ENCODE data around the gene TGM1. TPM values are rescaled to one million over a fixed set of nuclear protein-coding genes. Genes with fewer than 3 reads are reported as not detected.

Gene TGM1
- total RNA-seq, 1 experiment from 2014 or later: 26.2 TPM

DNA sequence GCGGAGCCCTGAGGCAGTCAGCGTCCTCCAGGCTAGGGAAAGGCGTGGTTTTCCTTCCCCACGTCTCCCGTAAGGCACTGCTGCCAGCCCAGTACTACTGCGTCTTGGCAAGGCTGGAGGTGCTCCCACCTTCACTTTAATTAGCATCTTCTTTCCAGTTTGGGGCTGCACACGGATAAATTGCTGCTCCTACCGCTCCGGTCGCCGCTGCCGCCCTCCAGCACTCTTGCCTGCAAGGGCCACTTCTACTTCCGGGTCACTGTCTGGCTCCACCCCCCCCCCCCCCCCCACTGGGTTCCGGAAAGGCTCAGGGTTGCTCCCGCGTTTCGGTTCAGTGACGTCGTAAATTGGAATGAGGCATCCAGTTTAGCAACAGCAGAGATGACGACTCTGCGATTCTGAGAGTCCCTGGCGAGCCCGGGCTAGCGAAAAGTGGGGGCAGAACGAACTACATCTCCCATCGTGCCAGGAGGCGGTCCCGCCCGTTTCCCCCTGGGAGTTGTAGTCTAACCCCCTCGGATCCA is 30.8 kb downstream of the TGM1 start, which contains the start of gene NEDD8:
TSS of gene NEDD8 (minus strand) at position 247 of the 524 bp plus-strand sequence. CDS start at position 147, 100 bp downstream.
- CTCF ChIA-PET: interaction anchor here (0.6 to 17.7 kb wide), 6 partner anchors 10 to 1129 kb away, joined by 3 to 414 read pairs (median 3); partner anchors contain the start of genes DHRS1, NOP9 and TINF2
- no peaks in the 10 kb centered on the region for H3K27me3 Mint-ChIP-seq (ENCODE audit: insufficient read depth, unreplicated experiment)
- POLR2A ChIA-PET: interaction anchor here (0.7 to 2.8 kb wide), 13 partner anchors 10 to 96 kb away, joined by 3 to 45 read pairs (median 7); partner anchors contain the start of genes CHMP4A, DHRS1, IPO4 and LTB4R2
- BruUV-seq (replicated peaks): no TSS peak
- peaks cover 24% of the 10 kb centered on the region for H3K4me1 Mint-ChIP-seq (ENCODE audit: insufficient read depth, unreplicated experiment)
- TF ChIP-seq, protein P1, sequence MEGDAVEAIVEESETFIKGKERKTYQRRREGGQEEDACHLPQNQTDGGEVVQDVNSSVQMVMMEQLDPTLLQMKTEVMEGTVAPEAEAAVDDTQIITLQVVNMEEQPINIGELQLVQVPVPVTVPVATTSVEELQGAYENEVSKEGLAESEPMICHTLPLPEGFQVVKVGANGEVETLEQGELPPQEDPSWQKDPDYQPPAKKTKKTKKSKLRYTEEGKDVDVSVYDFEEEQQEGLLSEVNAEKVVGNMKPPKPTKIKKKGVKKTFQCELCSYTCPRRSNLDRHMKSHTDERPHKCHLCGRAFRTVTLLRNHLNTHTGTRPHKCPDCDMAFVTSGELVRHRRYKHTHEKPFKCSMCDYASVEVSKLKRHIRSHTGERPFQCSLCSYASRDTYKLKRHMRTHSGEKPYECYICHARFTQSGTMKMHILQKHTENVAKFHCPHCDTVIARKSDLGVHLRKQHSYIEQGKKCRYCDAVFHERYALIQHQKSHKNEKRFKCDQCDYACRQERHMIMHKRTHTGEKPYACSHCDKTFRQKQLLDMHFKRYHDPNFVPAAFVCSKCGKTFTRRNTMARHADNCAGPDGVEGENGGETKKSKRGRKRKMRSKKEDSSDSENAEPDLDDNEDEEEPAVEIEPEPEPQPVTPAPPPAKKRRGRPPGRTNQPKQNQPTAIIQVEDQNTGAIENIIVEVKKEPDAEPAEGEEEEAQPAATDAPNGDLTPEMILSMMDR (IDR thresholded peaks at IDR 0.05; ENCODE audit: unreplicated experiment): no peak
- peak within 1 kb of the TSS; percentile 70 for H3K27ac Mint-ChIP-seq (ENCODE audit: low read depth, unreplicated experiment)
- H3K9me3 Mint-ChIP-seq (ENCODE audit: unreplicated experiment): no peaks in the 10 kb centered on the region
- intact Hi-C loops (cut with micrococcal nuclease): loop anchor here (1.0 kb wide), 1 partner anchor 16 kb away; the partner anchor contains the start of gene MDP1
- H3K36me3 Mint-ChIP-seq (ENCODE audit: insufficient read depth, unreplicated experiment): peaks cover 52% of the 10 kb centered on the region
- DNase-seq (ENCODE audit: unreplicated experiment): peak; percentile 98
- peak within 1 kb of the TSS; percentile 77 for H3K4me3 Mint-ChIP-seq (ENCODE audit: unreplicated experiment)

DNA sequence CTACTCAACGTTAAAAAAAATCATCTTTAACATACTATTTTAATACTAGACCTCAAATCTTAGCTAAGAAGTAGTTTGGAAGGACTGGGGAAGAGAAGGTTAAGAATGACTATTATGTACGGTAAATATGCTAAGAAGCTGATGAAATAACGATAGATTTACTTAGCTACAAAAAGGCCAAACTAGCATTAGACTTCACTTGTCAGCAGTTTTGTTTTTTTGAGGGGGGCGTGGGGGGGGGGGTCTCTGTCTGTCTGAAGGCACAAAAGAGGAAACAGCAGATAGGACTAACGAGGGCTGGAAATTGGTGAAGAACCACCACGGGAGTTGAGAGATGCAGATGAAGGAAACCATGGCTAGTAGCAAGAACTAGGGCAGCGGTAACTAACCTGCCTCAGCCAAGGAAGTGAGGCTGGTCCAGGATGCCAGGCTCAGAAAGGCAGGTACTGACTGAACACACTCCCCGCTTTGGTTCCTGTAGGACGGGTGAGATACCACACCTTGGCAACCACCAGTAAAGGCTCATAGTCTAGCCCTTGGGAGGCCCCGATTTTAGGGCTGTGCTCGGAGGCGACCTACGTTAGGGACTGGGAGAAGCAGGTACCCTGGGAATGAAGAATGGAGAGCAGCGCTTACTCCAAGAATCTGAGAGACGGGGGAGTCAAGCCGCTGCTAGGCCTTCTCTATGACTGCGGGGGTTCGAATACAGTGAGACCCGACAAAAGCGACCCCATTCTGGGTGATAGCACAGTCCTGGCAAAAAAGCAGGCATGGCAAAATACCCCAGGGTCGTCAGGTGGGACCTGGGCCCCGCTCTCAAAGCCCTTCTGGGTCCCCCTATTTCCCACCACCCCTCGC is 31.5 kb downstream of the TGM1 start:
- no peaks in the 10 kb centered on the region for H3K27me3 Mint-ChIP-seq (ENCODE audit: insufficient read depth, unreplicated experiment)
- H3K27ac Mint-ChIP-seq (ENCODE audit: low read depth, unreplicated experiment): peak overlapping the region; percentile 70
- peaks cover 26% of the 10 kb centered on the region for H3K4me1 Mint-ChIP-seq (ENCODE audit: insufficient read depth, unreplicated experiment)
- TF ChIP-seq, protein P1 (IDR thresholded peaks at IDR 0.05; ENCODE audit: unreplicated experiment): no peak
- intact Hi-C loops (cut with micrococcal nuclease): loop anchor here (1.0 kb wide), 1 partner anchor 15 kb away; the partner anchor contains the start of gene MDP1
- POLR2A ChIA-PET: interaction anchor here (0.6 to 2.5 kb wide), 16 partner anchors 11 to 659 kb away, joined by 3 to 14 read pairs (median 3); partner anchors contain the start of genes CHMP4A, IPO4, MDP1 and RNF31
- CTCF ChIA-PET: interaction anchor here (0.6 to 1.2 kb wide), 9 partner anchors 15 to 582 kb away, joined by 3 to 5 read pairs (median 3); partner anchors contain the start of gene CIDEB
- no peaks in the 10 kb centered on the region for H3K9me3 Mint-ChIP-seq (ENCODE audit: unreplicated experiment)
- peak overlapping the region; percentile 77 for H3K4me3 Mint-ChIP-seq (ENCODE audit: unreplicated experiment)
- peak; percentile 23 for DNase-seq (ENCODE audit: unreplicated experiment)
- BruUV-seq (replicated peaks): TSS peak; percentile 61
- H3K36me3 Mint-ChIP-seq (ENCODE audit: insufficient read depth, unreplicated experiment): peaks cover 48% of the 10 kb centered on the region

DNA sequence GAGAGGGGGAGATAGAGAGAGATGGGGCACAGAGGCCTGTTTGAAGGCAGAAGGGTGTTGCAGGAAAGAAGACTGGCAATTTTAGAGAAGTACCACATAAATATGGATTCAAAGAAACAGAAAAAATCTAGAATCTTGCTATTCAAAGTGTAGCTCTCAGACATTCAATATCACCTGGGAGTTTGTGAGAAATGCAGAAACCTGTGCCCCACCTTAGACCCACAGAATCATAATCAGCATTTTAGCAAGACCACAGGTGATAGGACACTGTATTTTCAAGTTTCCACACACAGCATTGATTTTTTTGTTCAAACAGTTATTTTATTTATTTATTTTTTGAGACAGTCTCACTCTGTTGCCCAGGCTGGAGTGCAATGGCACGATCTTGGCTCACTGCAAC is 34.1 kb downstream of the TGM1 start:
- H3K27me3 Mint-ChIP-seq (ENCODE audit: insufficient read depth, unreplicated experiment): no peaks in the 10 kb centered on the region
- no peaks in the 10 kb centered on the region for H3K9me3 Mint-ChIP-seq (ENCODE audit: unreplicated experiment)
- ChIA-PET CTCF (interaction anchor here (0.8 to 1.9 kb wide), 2 partner anchors 69 to 79 kb away, joined by 3 to 9 read pairs; partner anchors contain the start of gene CIDEB), POLR2A (interaction anchor here (0.6 to 1.6 kb wide), 5 partner anchors 9 to 71 kb away, joined by 3 to 5 read pairs (median 3); partner anchors contain the start of genes DHRS1, MDP1 and NOP9)
- TF ChIP-seq, protein P1 (IDR thresholded peaks at IDR 0.05; ENCODE audit: unreplicated experiment): no peak
- H3K27ac Mint-ChIP-seq (ENCODE audit: low read depth, unreplicated experiment): no peak overlapping the region
- no TSS peak for BruUV-seq (replicated peaks)
- H3K4me3 Mint-ChIP-seq (ENCODE audit: unreplicated experiment): no peak overlapping the region
- peaks cover 26% of the 10 kb centered on the region for H3K4me1 Mint-ChIP-seq (ENCODE audit: insufficient read depth, unreplicated experiment)
- H3K36me3 Mint-ChIP-seq (ENCODE audit: insufficient read depth, unreplicated experiment): peaks cover 50% of the 10 kb centered on the region
- DNase-seq (ENCODE audit: unreplicated experiment): no peak
- intact Hi-C loops (cut with micrococcal nuclease): no loop called here

Data from MCF 10A (cell line).